Upper lobe of left lung (tissue), 4 donors: ENCODE data around the gene FNDC3A.

Experiments
- CTCF ChIP-seq, 6 experiments: fragments of 450-650 bp in 4 of 6; fragments of 200-600 bp in 2 of 6; sonication (generic) in 2 of 6; IDR thresholded peaks; one replicate each; pipeline ENCODE4 v1.5.1; 2016 to 2019; ENCODE audit warnings: antibody characterized with exemption in 6 of 6
- POLR2A ChIP-seq, 4 donors: fragments of 450-650 bp; IDR thresholded peaks; one replicate each; pipeline ENCODE4 v1.5.1; 2016 to 2017; ENCODE audit warnings: antibody characterized with exemption in 4 of 4, mild to moderate bottlenecking in 2 of 4

- TF ChIP-seq CTCF (IDR thresholded peaks at IDR 0.05) = no peak
- no peak for TF ChIP-seq POLR2A (IDR thresholded peaks at IDR 0.05)
Observed at GRCh38 chr13:49062297-49062896, 86.7 kb downstream of the FNDC3A start.
